ENCODE results near the gene TLX1.

TLX1 gene

DNA sequence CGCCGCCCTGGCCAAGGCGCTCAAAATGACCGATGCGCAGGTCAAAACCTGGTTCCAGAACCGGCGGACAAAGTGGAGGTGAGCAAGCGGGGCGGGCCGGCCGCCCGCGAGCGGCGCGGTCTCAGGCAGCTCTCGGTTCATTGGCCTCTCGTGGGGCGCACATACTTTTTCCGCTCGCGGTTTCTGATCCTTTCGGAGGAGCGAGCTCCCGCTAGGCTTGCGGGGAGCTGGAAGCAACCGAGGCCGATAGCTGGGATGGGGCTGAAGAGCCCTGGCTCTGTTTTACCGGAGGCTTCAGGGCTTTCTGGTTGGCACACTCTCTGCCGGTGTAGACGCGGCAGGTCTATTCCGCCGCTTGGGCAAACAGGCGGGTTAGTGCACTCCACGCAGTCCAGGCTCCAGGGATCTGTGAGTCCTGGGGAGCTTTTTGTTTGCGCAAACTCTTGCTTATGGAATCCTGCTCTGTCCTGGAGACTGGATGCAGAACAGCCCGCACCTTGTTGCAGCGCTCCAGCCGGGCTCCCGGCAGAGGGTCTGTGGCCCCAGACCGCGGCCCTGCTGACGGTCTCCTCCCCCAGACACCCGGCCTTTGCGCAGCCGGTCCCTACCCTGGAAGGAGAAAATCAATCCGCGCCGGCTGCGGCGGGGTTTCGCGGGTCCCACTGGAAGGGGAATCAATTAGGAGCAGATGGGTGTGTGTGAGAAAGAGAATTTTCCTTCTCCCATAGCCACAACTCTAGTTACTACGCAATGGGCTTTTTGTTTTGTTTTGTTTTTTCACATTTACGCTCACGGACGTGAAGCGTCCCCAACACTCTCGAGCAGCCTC lies 3.4 kb downstream of the TLX1 start:
- DNase-seq (ENCODE audit: low spot score): no peak

DNA sequence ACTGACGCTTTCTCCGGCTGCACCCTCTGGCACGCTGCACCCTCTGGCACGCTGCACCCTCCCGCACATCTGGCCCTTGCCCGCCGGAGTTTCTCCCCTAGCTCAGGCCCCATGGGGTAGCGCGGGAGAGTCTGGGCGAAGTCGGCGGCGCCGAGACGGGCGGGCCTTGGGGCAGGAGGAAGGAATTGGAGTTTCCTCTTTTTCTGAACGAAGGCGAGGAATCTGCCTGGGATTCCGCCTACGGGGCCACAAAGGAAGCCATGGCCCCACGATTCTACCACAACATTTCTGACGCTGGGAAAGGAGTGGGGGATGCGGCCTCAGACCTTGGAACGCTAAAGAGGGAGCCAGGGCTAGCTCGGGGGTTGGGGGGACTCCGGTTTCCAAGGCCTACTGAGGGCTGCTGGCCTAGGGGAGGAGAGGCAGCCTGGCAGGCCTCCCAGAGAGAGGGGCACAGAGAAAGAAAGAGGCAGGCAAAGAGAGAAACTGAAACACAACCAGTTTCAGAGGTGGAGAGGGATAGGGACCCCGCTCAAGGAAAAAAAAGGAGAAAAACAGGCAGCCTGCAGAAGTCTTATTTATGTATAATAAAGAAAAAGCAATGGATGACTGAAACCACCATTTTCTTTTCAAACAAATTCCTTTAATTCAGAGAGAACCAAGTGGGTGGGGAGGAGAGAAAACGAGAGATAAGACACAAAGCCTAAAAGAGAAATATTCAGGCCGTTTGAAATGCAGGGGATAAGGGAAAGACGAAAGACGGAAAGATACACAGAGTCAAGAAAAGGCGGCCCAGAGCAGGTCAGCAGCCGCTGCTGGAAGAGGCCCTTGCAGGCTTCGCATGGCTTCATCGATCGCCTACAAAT lies 4.3 kb downstream of the TLX1 start:
- no peak for DNase-seq (ENCODE audit: low spot score)

DNA sequence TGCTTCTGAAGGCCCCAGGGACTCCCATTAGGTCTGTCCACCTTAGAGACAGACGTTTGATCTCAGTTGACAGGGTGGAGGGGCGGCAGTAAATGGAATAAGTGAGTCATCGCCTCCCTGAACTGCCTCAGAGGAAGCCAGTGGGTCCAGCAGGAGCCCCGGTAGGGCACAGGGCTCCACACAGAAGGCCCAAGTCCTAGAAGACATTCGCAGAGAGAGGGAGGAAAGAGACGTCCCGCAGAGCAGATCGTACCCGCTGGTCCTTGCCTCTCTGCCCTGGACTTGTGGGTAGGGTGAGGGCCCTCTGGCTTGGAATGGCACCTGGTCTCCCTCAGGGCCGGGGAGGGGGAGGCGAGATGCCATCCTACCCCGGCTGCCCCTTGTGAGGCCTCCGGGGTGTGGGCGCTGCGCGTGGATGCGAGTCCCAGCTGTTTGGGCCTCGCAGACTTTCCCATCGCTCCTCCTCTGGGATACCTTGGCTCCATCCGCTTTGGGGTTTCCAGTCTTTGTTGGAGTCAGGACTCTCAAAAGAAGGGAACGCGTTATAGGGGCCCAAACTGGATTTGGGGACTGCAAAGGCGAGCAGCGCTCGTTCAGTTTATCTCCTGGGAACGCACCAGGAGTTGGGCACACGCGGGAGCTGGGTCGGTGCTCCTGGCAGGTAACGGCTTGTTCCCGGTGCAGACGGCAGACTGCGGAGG lies 5.1 kb downstream of the TLX1 start:
- DNase-seq (ENCODE audit: low spot score): no peak

DNA sequence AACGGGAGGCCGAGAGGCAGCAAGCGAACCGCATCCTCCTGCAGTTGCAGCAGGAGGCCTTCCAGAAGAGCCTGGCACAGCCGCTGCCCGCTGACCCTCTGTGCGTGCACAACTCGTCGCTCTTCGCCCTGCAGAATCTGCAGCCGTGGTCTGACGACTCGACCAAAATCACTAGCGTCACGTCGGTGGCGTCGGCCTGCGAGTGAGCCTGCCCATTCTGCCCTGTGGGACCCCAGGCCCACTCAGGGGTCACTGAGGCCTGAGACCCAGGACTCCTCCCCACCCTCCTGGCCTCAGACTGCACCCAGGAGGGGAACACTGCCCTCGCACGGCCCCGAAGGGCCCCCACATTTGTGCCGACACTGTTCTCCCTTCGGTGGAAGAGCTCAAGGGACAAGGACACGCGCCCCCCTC lies 5.6 kb downstream of the TLX1 start:
- DNase-seq (ENCODE audit: low spot score): no peak

DNA sequence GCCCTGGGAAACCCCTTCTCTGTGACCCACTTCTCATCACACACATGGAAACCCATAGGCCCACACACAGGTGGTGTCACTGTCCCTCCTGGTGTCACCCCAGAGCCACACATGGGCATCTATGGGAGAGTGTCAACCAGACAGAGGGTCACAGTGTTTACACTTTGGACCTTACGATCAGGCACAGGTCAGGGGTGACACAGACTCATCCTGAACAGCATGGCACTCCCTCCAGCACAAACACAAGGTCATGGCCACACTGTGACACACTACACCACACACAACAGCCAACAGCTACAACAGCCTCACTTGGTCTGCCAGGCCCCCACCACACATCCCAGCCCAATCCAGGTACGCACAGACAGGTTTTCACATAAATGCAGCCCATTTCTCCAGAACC lies 6.2 kb downstream of the TLX1 start:
- no peak for DNase-seq (ENCODE audit: low spot score)

DNA sequence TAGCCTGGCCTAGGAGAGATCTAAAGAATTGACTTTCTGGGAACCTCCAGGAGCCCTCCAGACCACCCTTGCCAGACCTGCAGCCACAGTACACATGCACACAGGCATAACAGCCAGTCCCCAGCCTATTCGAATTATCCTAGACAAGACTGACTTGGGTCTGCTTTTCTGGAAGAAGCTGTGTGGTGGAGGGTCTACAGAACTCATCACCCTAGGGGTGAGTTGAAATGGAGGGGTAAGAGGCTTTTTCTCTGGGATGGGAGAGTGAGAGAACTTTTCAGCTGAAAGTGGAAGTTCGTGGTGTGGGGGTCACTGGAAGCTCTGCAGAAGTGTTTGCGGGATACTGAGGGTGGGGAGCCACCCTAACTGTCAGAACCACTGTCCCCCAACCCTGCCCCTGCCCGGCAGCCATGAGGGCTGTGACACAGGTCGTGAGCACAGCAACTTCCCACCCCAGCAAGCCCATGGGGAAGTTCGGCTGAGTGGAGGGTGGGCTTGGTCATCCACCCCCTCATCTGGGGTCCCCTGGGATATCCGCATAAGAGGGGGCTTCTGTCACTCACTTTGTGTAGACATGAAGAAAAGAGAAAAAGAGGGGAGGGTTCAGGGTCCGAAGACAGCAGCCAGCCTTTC lies 7.8 kb downstream of the TLX1 start:
- DNase-seq (ENCODE audit: low spot score): no peak

DNA sequence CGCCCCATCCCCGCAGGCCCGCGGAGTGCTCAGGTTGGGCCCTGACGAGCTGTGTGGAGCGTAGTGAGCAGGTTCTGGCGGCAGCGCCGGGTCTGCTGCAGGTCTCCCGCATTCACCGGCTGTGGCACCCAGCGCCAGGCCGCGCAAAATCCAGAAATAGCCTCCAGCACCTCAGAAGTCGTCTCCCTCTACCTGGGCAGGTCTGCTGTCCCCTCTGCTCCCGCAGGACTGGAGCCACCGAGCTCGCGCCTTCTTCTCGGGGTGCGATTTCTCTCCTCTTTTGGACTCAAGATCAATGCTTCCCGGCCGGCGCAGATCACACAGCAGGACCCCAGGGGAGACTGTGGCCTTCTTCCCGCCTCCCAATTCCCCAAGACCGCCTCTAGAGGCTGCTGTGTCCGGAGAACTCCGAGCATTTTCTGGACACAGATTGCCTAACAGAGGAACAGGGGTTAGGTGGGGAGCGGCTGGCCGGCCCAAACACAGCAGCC lies 8.4 kb downstream of the TLX1 start:
- DNase-seq (ENCODE audit: low spot score): no peak

DNA sequence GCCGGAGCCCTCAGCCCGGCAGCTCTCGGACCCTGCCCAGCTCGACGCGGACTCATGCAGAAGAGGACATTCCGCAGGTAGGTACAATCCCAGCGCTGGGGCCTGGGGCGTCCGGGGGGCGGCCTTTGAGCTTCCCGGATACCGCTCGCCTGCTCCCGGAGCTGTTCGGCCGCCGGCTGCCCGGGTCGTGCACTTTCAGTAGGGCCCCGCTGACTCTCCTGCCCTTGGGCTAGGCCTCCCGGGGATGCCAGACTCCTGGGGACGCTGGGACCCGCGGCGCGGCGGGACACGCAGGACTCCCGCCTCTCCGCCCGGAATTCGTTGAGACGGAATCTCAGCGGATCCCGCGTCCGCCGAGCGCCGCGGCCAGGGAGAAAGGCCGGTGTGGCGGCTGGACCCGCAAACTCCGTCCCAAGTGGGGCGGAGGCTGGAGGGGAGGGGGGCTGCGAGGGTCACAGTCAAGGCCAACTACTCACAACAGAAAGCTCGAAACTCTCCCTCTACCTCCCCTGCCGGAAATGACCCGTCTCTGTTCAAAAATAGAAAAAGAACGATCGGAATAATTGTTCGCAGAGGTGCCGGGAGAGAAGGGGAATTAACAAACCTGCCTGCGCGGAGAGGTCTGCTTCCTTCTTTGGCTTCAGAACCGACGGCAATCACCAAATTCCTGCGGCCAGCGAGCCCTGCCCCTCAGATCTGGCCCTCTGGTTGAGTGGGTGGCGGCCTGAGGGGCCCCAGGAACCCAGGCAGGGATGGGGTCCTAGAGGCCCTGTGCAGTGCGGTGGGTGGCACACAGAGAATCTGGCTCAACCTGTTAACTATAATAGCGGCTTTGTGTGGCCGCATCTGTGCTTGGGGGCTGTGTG lies 9.2 kb downstream of the TLX1 start:
- DNase-seq (ENCODE audit: low spot score): no peak

DNA sequence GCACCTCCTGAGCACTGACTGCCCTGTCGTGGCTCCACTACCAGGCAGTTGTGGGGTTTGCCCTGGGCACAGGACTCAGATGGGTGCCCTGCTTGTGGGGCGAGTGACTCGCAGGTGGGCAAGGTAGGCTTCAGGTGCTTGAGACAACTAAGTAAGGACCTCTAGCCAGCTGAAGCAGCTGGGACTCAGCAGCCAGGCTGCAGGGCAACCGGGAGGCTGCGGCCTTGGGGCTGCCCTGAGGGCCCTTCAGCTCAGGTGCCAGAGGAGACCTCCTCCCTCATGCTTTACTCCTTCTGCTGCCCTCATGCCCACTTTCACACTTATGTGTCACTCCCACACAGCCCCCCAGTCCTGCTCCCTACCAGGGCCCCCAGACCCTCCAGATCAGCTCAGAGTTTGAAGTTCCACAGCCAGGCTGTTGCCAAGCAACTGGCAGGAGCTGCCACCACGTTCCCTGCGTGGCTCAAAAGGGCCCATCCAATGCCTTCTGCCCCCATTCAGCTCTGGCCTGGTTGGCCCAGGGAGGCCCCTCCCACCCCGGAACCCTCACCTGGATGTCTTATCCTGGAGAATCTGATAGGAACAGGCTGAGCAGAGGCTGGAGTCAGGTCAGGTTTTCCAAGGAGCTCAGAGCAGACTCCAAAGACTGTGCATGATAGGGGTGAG lies 10.0 kb downstream of the TLX1 start:
- no peak for DNase-seq (ENCODE audit: low spot score)

DNA sequence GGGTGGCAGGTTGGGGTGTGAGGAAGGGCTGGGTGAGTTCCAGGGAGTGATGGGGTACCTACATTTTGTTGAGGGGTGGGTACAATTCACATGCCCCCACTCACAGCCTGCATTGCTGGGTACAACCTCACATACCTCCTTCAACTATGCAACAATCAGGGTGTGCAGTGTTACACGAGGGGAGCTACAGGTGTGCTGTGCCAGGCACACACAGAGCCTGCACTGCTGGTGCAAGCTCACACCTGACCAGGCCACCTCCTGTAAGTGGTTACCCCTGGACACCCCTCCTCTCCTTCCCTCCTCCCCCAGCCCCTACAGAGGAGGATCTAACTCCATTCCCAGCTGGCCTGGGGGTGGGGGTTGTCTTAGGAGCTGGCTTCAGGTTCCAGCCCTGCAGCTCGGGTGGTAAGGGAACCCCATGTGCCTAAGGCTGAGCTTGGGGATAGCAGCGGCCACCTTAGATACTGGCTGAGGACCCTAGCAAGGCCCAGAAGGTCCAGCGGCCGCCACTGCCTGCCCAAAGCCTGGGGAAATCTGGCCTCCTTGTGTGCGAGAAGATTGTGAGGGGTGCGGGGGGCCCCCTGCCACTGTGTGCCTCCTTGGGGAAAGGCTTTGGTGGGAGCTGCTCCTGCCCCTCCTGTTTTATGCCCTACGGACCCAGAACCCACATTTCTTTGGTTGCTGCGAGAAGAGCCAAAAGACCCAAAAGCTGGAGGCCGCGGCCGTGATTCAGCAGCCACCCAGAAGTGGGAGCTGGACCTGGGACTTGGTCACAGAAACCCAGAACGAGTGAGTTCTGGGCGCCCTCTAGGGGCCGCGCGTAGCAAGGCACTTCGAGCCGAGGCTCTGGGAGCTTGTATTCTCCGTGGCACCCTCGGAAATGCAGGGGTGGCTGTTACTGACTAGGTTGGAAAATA lies 10.8 kb downstream of the TLX1 start:
- DNase-seq (ENCODE audit: low spot score): peak; percentile 91

DNA sequence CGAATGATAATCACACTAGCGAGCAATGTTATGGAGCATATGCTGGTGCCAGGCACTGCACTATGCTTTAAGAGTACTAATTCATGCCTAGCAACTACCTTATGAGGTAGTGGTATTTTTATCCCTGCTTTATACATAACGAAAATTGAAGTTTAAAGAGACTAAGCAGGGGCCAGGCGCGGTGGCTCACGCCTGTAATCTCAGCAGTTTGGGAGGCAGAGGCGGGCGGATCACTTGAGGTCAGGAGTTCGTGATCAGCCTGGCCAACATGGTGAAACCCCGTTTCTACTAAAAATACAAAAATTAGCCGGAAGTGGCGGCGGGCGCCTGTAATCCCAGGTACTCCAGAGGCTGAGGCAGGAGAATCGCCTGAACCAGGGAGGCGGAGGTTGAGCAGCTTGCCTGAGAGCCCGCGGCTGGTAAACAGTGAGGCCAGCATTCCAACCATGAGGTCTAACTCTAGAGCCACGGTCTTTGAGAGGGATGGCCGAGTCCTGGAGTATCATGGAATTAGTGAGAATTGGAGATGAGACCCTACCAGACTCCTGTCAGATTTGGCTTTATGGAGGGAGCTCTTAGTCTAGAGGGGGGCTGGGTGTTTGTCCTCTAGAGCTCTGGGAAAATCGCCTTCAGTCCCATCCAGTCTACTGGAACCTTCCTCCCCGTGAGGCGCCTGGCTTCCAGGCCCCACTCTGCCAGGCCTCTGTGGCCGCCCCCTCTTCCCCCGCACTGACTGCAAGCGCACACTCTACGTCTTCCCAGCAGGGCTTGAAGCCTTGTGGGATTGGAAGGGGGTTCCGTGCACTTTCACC lies 11.6 kb downstream of the TLX1 start:
- DNase-seq (ENCODE audit: low spot score): no peak

DNA sequence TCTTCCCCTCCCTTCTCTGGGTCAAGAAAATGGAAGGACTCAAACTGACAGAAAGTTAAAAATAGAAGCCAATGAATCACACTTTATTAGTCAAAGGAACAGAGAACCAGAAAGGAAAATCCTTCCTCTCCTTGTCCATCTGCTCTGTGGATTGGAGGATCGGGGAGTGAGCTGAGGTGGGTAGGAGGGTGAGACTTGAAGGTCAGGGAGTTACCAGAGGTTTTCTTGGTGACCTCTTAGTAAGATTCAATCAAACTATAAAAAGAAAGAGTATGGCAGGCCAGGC lies 12.2 kb downstream of the TLX1 start:
- no peak for DNase-seq (ENCODE audit: low spot score)

DNA sequence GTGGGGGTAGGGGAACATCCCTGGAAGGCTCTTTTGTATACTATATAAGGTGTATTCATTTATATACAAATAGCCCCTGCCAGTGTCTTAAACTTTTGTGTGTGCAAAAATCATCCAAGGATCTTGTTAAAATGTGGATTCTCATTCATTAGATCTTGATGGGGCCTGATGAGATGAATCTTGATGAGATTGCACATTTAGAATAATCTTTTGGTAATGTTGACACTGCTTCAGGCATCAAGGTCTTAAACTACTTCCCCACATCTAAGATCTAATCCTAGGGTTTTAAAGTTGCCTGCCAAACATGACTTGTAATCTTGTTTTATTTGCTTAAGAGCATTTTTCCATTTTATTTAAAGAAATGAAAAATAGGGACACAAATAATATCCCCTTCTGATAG lies 13.0 kb downstream of the TLX1 start:
- no peak for DNase-seq (ENCODE audit: low spot score)

DNA sequence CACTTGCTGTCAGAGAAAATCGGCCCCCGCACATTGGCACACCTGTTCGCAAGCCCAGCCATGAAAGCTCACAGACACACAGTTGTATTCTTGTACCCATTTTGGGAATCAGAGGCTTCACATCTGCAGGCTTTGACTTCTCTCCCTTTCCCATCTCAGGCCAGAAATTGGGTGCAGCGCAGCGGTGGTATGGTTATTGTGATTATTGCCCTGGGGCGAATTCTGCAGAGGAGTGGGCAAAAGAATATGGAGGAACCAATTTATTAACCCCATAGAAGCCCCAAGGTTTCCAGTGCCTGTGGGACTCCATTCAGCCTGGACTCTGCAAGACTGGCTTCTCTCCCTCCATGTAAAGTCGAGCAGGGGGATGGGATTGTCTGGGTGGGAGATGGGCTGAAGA lies 14.0 kb downstream of the TLX1 start:
- no peak for DNase-seq (ENCODE audit: low spot score)

DNA sequence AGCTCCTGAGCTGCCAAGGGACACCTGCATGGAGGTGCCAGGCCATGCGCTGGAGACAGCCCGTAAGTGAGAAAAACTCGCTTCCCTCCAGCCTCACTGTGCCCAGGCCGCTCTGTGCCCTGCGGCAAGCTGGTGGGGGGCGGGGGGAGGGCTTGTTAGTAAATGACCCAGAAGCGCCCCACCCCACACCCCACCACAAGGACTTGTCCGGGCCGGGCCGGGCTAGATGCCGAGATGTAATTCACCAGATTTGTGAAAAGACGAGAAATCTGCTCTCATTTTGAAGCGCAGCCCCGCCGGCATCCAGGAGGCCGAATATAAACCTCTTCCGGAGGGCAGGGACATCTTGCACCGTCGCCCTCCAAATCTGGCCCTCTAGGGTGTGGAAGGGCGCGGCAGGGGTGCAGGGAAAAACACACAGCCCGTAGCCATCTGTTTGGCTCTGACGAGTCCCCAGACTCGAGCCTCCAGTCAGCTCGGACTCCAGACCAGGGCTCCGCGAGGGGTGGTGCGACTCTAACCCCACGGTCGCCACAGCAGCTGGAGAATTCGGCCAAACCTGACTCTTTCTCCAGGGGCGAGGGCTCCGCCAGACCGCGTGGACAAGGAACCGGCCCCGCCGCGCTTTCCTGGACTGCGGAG lies 14.8 kb downstream of the TLX1 start:
- DNase-seq (ENCODE audit: low spot score): no peak

DNA sequence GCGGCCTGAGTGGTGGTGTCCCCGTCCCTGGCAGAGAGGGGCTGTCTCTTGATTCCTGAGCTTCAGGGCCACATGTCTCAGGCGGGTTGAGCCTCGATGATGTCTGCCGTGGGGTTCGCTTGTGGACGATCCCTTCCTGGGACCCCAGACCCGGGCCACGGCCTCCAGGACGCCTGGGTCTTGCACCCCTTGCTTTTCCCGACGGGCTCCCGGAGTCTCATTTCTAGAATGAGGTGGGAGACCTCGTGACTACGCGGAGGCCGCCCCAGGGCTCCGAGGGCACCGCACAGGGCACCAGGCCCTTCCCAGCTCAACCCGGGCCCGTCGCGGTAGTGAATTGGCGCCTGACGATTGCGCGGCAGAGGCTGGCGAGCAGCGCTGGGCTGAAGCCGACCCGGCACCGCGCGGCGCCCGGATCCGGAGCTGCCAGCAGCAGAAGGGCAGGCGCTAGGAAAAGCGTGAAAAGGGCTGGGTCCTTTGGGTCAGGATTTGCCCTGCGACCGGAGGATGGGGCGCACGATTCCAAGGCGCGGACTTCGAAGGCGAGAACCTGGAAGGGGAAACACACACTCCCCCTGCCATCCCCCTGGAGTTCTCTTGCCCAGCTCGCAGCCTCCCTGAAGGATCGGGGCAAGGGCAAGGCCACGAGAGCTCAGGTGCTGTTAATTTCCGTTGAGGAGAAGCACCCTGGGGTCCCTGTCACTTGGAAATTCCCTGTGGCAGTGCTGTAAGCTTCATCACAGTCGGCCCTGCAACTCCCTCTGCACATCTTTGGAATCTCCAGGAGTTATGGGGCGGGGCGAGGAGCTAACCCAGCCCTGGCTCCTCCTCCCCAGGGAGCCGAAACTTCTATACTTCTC lies 15.5 kb downstream of the TLX1 start:
- DNase-seq (ENCODE audit: low spot score): no peak

DNA sequence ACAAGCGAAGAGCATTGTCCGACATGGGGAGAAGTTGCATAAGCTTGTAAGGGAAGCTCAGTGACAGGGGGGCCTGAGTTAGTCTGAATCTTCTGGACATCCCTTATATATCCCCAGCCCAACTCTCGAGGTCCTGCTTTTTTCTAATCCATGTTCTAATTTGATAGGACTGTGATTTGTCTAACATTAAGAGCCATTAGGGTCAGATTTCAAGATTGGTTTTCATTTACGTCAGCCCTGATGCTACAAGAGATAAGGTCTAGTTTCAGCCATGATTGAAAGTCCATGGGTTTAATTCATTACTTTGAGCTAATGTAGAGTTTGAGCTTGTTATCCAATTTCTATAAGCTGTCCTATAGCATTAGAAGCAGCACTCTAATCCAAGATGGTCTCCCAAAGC lies 20.3 kb downstream of the TLX1 start:
- DNase-seq (ENCODE audit: low spot score): no peak
